ENCODE measurements around the gene TSPAN2. TPM values are rescaled to one million over a fixed set of nuclear protein-coding genes. Genes with fewer than 3 reads are reported as not detected.

TSPAN2 gene
- polyA plus RNA-seq, 2 of the 4 experiments (the other 2 are of a cell fraction), result 1.7 to 2.7 TPM

DNA sequence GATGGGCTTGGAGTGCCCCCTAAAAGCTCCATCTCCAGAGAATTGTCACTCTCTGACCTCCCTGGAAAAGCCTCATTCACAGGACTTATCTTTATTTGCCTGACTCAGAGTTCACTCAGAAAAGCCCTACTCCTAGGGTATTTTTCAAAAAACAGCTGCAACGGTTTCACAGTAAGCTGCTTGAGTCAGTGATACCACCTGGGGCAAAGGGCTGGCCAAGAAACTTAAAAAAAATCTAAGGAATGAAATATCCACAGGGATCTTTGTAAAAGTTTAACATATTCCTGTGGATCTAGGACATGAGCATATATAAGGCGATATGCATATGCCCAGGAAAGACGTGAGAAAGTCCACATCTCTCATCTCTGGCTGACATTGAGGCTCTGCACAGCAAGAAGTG is 33.8 kb upstream of the TSPAN2 start:
- no peak overlapping the region for H3K4me3 ChIP-seq
- ChIA-PET POLR2A (no interaction called here), CTCF (interaction anchor here (0.7 to 2.2 kb wide), 3 partner anchors 10 to 15 kb away, joined by 3 to 13 read pairs (median 5); no protein-coding TSS in a partner anchor)
- H3K4me2 ChIP-seq, result no peak overlapping the region
- FAIRE-seq (no peak), ATAC-seq (no peak), DNase-seq (ENCODE audit: low read depth in 1 of 2, low spot score in 1 of 2) (no peak)
- peaks cover 11% of the 10 kb centered on the region for H3K9me3 ChIP-seq
- 25% methylated on average over 3 of the region's 3 CpGs for WGBS (ENCODE audit: missing lambda C conversion rate)
- H3K27ac ChIP-seq, result no peak overlapping the region
- TF ChIP-seq HEYL (CRISPR knock-in tag; IDR thresholded peaks at IDR 0.05), result no peak
- TF ChIP-seq FOSL2 (IDR thresholded peaks at IDR 0.05), result no peak
- no peak for TF ChIP-seq FOSL2 (CRISPR knock-in tag; IDR thresholded peaks at IDR 0.05)
- no peak for TF ChIP-seq CBX2 (IDR thresholded peaks at IDR 0.05; ENCODE audit: borderline replicate concordance, low read depth)
- TF ChIP-seq, protein P1, sequence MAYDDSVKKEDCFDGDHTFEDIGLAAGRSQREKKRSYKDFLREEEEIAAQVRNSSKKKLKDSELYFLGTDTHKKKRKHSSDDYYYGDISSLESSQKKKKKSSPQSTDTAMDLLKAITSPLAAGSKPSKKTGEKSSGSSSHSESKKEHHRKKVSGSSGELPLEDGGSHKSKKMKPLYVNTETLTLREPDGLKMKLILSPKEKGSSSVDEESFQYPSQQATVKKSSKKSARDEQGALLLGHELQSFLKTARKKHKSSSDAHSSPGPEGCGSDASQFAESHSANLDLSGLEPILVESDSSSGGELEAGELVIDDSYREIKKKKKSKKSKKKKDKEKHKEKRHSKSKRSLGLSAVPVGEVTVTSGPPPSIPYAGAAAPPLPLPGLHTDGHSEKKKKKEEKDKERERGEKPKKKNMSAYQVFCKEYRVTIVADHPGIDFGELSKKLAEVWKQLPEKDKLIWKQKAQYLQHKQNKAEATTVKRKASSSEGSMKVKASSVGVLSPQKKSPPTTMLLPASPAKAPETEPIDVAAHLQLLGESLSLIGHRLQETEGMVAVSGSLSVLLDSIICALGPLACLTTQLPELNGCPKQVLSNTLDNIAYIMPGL (CRISPR knock-in tag; IDR thresholded peaks at IDR 0.05; ENCODE audit: borderline replicate concordance), result no peak
- TF ChIP-seq JUN (IDR thresholded peaks at IDR 0.05), result no peak
- TF ChIP-seq CBX8 (IDR thresholded peaks at IDR 0.05), result no peak
- no peak for TF ChIP-seq MYC (IDR thresholded peaks at IDR 0.05; ENCODE audit: borderline replicate concordance, low read length)
- TF ChIP-seq FOXS1 (CRISPR knock-in tag; IDR thresholded peaks at IDR 0.05), result no peak
- no peak for TF ChIP-seq CHD4 (IDR thresholded peaks at IDR 0.05; ENCODE audit: borderline replicate concordance)
- no peak for TF ChIP-seq KDM5A (IDR thresholded peaks at IDR 0.05)
- TF ChIP-seq HOXB5 (CRISPR knock-in tag; IDR thresholded peaks at IDR 0.05), result no peak
- no peak for TF ChIP-seq EHMT2 (IDR thresholded peaks at IDR 0.05; ENCODE audit: low read depth)
- no peak for TF ChIP-seq BHLHE40 (IDR thresholded peaks at IDR 0.05; ENCODE audit: low read depth, low read length)
- TF ChIP-seq SMC3 (IDR thresholded peaks at IDR 0.05), result no peak
- no peak for TF ChIP-seq NFE2L2 (conservative IDR thresholded peaks at IDR 0.05; ENCODE audit: low read length)
- TF ChIP-seq HES2 (IDR thresholded peaks at IDR 0.05), result no peak
- H3K4me1 ChIP-seq, result no peaks in the 10 kb centered on the region

DNA sequence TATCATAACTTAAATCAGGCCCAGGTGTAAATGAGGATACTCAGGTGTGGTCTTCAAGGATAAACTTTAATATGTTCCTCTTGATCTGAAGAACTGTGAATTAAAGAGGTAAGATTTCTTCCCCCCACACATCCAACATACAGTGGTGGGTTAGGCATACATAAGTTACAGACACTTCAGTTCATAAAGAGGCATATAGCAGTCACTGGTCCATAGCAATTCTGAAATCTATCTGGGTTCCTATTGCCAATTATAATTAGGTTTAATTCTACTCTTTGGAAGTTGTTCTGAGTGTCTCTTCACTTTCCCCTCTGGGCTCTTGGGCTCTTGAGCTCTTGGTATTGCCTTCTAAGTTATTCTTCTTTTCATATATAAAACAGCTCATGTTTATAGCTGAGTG is 32.5 kb upstream of the TSPAN2 start:
- ChIA-PET POLR2A (no interaction called here), CTCF (interaction anchor here (0.7 to 2.2 kb wide), 2 partner anchors 9 to 16 kb away, joined by 3 to 5 read pairs; no protein-coding TSS in a partner anchor)
- TF ChIP-seq ATOH8 (CRISPR knock-in tag; IDR thresholded peaks at IDR 0.05; ENCODE audit: low read depth), result no peak
- TF ChIP-seq ZFP36 (IDR thresholded peaks at IDR 0.05; ENCODE audit: borderline replicate concordance, partially characterized antibody), result no peak
- no peak for TF ChIP-seq KDM1A (IDR thresholded peaks at IDR 0.05; ENCODE audit: low read depth)
- no peak for TF ChIP-seq ESRRA (IDR thresholded peaks at IDR 0.05; ENCODE audit: borderline replicate concordance, low read length)
- TF ChIP-seq RAD21 (conservative IDR thresholded peaks at IDR 0.05 in 1 of 2, IDR thresholded peaks at IDR 0.05 in 1 of 2), result no peak
- no peak for TF ChIP-seq POLR2AphosphoS2 (conservative IDR thresholded peaks at IDR 0.05; ENCODE audit: low read length)
- no peak for TF ChIP-seq FOXS1 (CRISPR knock-in tag; IDR thresholded peaks at IDR 0.05)
- no peak for TF ChIP-seq NPAS2 (CRISPR knock-in tag; IDR thresholded peaks at IDR 0.05; ENCODE audit: borderline replicate concordance)
- TF ChIP-seq CHD2 (IDR thresholded peaks at IDR 0.05; ENCODE audit: low read length, partially characterized antibody), result no peak
- no peak for TF ChIP-seq EHF (CRISPR knock-in tag; IDR thresholded peaks at IDR 0.05)
- no peak for TF ChIP-seq ZC3H11A (IDR thresholded peaks at IDR 0.05)
- TF ChIP-seq PHF8 (IDR thresholded peaks at IDR 0.05; ENCODE audit: borderline replicate concordance, low read depth), result no peak
- no peak for TF ChIP-seq RARB (CRISPR knock-in tag; IDR thresholded peaks at IDR 0.05)
- no peak for TF ChIP-seq JUNB (IDR thresholded peaks at IDR 0.05)
- TF ChIP-seq HOXA7 (CRISPR knock-in tag; IDR thresholded peaks at IDR 0.05), result no peak
- TF ChIP-seq EP300 (IDR thresholded peaks at IDR 0.05), result no peak
- TF ChIP-seq TP53 (CRISPR knock-in tag; IDR thresholded peaks at IDR 0.05), result no peak
- no peak for TF ChIP-seq KDM5A (IDR thresholded peaks at IDR 0.05)
- TF ChIP-seq ZNF302 (CRISPR knock-in tag; IDR thresholded peaks at IDR 0.05), result no peak
- TF ChIP-seq JUN (IDR thresholded peaks at IDR 0.05), result no peak
- no peaks in the 10 kb centered on the region for H3K4me1 ChIP-seq
- H3K9me3 ChIP-seq, result peaks cover 11% of the 10 kb centered on the region
- H3K4me3 ChIP-seq, result no peak overlapping the region
- DNase-seq (ENCODE audit: low read depth in 1 of 2, low spot score in 1 of 2) (no peak), ATAC-seq (no peak), FAIRE-seq (no peak)
- H3K4me2 ChIP-seq, result no peak overlapping the region
- no peak overlapping the region for H3K27ac ChIP-seq
